ENCODE measurements around the gene CCDC149. TPM values are rescaled to one million over a fixed set of nuclear protein-coding genes. Genes with fewer than 3 reads are reported as not detected.

Gene CCDC149
- total RNA-seq, 1 experiment from 2014 or later: 3.6 TPM

DNA sequence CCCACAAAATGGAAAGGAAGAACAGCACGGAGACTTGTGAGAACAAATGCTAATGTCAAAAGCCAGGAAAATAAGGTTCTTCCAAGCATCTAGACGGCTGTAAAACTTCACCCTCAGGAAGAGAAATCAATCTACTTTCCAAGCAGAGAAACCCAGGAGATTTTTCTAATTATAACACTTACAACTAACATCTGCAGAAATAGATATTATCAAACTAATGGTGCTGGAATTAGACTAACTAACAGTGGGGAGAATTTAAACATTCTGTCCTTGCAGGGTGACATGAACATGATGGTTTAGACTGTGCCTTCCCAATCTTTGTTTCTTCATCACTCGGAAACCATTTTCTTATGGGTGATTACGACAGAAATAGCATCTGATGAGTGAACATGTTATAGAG, 77.1 kb downstream of the CCDC149 start:
- ChIA-PET POLR2A (no interaction called here), CTCF (no interaction called here)
- Histone ChIP-seq H3K27me3 (ENCODE audit: control insufficient read depth, insufficient read depth, low read length) (no peaks in the 10 kb centered on the region), H3K9me3 (ENCODE audit: control insufficient read depth, insufficient read depth, low read depth, low read length) (no peaks in the 10 kb centered on the region), H3K36me3 (ENCODE audit: control insufficient read depth, insufficient read depth, low read length) (no peaks in the 10 kb centered on the region), H3K4me1 (ENCODE audit: control insufficient read depth, insufficient read depth, low read length) (no peaks in the 10 kb centered on the region), H3K27ac (ENCODE audit: low read length) (no peak overlapping the region), H3K4me3 (ENCODE audit: low read depth in 2 of 2, low read length in 2 of 2) (no peak overlapping the region)
- no TSS peak for BruUV-seq (replicated peaks)
- intact Hi-C loops (cut with micrococcal nuclease; ENCODE audit: unreplicated experiment) (no loop called here), in situ Hi-C loops (cut with HindIII; ENCODE audit: low pct_unique_long_range_greater_than_20kb, low sequenced_read_pairs) (no loop called here)
- DNase-seq (ENCODE audit: low read depth, low spot score) (no peak), ATAC-seq (no peak)
- TF ChIP-seq POLR2AphosphoS5 (IDR thresholded peaks at IDR 0.05; ENCODE audit: low read depth, low read length) (no peak), SIN3A (IDR thresholded peaks at IDR 0.05; ENCODE audit: borderline replicate concordance, insufficient read depth, low read depth, low read length) (no peak)

GRCh38 chr4:24831637-24832036, 81.2 kb downstream of the CCDC149 start:
- no TSS peak for BruUV-seq (replicated peaks)
- in situ Hi-C loops (cut with HindIII; ENCODE audit: low pct_unique_long_range_greater_than_20kb, low sequenced_read_pairs): no loop called here
- ATAC-seq (no peak), DNase-seq (ENCODE audit: low read depth, low spot score) (no peak)
- TF ChIP-seq CTCF (IDR thresholded peaks at IDR 0.05) (no peak), SIN3A (IDR thresholded peaks at IDR 0.05; ENCODE audit: borderline replicate concordance, insufficient read depth, low read depth, low read length) (no peak), POLR2AphosphoS5 (IDR thresholded peaks at IDR 0.05; ENCODE audit: low read depth, low read length) (no peak), TCF7L2 (IDR thresholded peaks at IDR 0.05; ENCODE audit: low read depth, low read length) (no peak), REST (IDR thresholded peaks at IDR 0.05; ENCODE audit: insufficient read depth in 1 of 2, low read depth in 2 of 2, low read length in 1 of 2) (no peak)
- intact Hi-C loops (cut with micrococcal nuclease; ENCODE audit: unreplicated experiment): no loop called here
- Histone ChIP-seq H3K4me1 (ENCODE audit: control insufficient read depth, insufficient read depth, low read length) (no peaks in the 10 kb centered on the region), H3K4me3 (ENCODE audit: low read depth in 2 of 2, low read length in 2 of 2) (no peak overlapping the region), H3K9me3 (ENCODE audit: control insufficient read depth, insufficient read depth, low read depth, low read length) (no peaks in the 10 kb centered on the region), H3K36me3 (ENCODE audit: control insufficient read depth, insufficient read depth, low read length) (no peaks in the 10 kb centered on the region), H3K27ac (ENCODE audit: low read length) (no peak overlapping the region), H3K27me3 (ENCODE audit: control insufficient read depth, insufficient read depth, low read length) (no peaks in the 10 kb centered on the region)
- CTCF ChIA-PET: no interaction called here
- POLR2A ChIA-PET: no interaction called here

- DNase-seq (ENCODE audit: low read depth, low spot score) (no peak), ATAC-seq (no peak)
- Histone ChIP-seq H3K4me3 (ENCODE audit: low read depth in 2 of 2, low read length in 2 of 2) (no peak overlapping the region), H3K4me1 (ENCODE audit: control insufficient read depth, insufficient read depth, low read length) (no peaks in the 10 kb centered on the region), H3K36me3 (ENCODE audit: control insufficient read depth, insufficient read depth, low read length) (no peaks in the 10 kb centered on the region), H3K27ac (ENCODE audit: low read length) (no peak overlapping the region), H3K9me3 (ENCODE audit: control insufficient read depth, insufficient read depth, low read depth, low read length) (no peaks in the 10 kb centered on the region), H3K27me3 (ENCODE audit: control insufficient read depth, insufficient read depth, low read length) (no peaks in the 10 kb centered on the region)
- intact Hi-C loops (cut with micrococcal nuclease; ENCODE audit: unreplicated experiment): no loop called here
- ChIA-PET POLR2A (no interaction called here), CTCF (no interaction called here)
- TF ChIP-seq TCF7L2 (IDR thresholded peaks at IDR 0.05; ENCODE audit: low read depth, low read length) (no peak), SIN3A (IDR thresholded peaks at IDR 0.05; ENCODE audit: borderline replicate concordance, insufficient read depth, low read depth, low read length) (no peak), POLR2AphosphoS5 (IDR thresholded peaks at IDR 0.05; ENCODE audit: low read depth, low read length) (no peak), CTCF (IDR thresholded peaks at IDR 0.05) (no peak), REST (IDR thresholded peaks at IDR 0.05; ENCODE audit: insufficient read depth in 1 of 2, low read depth in 2 of 2, low read length in 1 of 2) (no peak)
- BruUV-seq (replicated peaks): no TSS peak
- in situ Hi-C loops (cut with HindIII; ENCODE audit: low pct_unique_long_range_greater_than_20kb, low sequenced_read_pairs): no loop called here
These were observed 88.1 kb downstream of the CCDC149 start for GRCh38 chr4:24824720-24825119.

All from Panc1 (cell line).